ENCODE measurements around the gene CSGALNACT2.
"Not testable (repeated sequence)": the region's sequence is repeated elsewhere in the genome, so short reads cannot be mapped to it uniquely, and the experiment has no call there.

CSGALNACT2 gene

DNA sequence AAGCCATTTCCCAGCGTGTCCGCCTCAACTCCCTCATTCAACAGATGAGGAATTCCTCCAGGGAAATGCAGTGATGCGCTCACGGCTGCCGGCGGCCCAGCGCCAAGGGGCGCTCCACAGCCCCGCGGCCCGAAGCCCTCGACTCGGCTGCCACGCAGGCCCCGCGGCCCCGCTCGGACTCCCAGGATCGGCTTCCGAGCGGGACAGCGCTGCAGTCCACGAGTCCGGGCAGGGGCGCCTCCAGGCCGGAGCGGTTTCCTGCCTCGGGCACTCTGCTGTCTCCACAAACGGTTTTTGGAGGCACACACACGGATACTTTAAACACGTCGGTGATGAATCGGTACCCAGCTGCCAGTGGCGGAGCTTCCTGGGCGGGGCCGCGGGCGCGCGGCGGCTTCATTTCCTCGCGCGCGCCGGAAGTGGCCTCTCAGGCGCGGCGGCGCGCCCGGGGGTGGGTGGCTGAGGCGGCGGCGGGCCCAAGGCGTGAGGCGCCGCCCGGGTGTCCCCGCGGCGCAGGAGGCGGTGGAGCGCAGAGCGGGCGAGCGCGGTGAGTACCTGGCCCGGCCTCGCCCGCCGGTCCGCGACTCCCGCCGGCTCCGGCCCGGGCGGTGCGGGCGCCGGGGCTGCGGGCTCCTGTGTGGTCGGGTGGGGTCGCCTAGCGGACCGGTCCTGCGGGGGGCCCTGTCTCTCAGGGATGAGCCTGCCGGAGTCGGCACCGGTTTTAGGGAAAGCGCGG is at the start of gene CSGALNACT2:
Gene CSGALNACT2, plus strand, starts transcription at position 425 of the 736 bp plus-strand sequence. CDS start 16,705 bp downstream, outside the sequence.
- peak; percentile 78 for FAIRE-seq
- peak; percentile 97 for DNase-seq (ENCODE audit: low spot score)

DNA sequence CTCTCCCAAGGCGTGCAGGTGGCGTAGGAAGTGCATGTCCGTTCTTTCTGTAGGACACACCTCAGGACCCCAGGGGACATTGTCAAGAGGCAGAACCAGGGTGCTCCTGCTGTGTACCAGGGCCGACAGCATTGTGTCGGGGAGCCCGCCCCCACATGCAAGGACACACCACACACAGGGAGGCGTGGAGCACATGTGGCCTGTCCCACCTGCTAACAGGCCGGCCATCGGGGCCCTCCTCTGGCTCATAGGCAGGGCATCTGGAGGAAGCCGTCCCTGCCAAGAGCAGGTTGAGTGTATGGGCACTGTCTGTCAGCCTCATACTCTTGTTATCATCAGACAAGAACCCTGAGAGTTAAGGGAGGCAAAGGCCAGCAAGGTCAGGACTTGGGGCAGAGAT is 48.7 kb upstream of the CSGALNACT2 start:
- peak; percentile 77 for FAIRE-seq
- no peak for DNase-seq (ENCODE audit: low spot score)

- DNase-seq (ENCODE audit: low spot score) (no peak), FAIRE-seq (peak; percentile 50)
Measured at GRCh38 chr10:43090188-43090587, 48.1 kb upstream of the CSGALNACT2 start.

- DNase-seq (ENCODE audit: low spot score): no peak
- peak; percentile 44 for FAIRE-seq
Measured at GRCh38 chr10:43090664-43091063, 47.6 kb upstream of the CSGALNACT2 start.

- peak; percentile 40 for FAIRE-seq
Measured at GRCh38 chr10:43091846-43092245, 46.4 kb upstream of the CSGALNACT2 start.

GRCh38 chr10:43093423-43094076 is 44.7 kb upstream of the CSGALNACT2 start:
- peak; percentile 50 for FAIRE-seq
- DNase-seq (ENCODE audit: low spot score): peak; percentile 56

More at GRCh38 chr10:43091846-43092245, 46.4 kb upstream of the CSGALNACT2 start:
- no peak for DNase-seq (ENCODE audit: low spot score)

DNA sequence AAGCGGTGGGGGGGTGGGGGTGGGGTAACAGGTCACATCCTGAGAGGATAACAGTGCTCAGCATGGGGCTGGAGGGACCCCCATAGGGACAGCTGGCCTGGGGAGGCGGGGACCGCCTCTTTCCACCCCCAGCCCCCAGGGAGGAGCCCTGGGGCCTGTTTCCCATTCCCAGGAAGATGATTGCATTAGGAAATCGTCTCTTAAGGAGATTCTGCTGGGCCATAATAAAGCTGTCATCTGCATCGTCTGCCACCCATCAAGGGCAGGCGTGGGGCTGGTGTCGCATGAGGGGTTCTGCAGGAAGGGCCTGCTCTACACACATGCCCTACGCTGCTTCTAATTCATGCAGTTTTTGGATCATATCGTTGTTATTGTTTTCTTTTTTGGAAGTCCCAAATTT is 44.2 kb upstream of the CSGALNACT2 start:
- peak; percentile 85 for FAIRE-seq
- DNase-seq (ENCODE audit: low spot score): no peak

DNA sequence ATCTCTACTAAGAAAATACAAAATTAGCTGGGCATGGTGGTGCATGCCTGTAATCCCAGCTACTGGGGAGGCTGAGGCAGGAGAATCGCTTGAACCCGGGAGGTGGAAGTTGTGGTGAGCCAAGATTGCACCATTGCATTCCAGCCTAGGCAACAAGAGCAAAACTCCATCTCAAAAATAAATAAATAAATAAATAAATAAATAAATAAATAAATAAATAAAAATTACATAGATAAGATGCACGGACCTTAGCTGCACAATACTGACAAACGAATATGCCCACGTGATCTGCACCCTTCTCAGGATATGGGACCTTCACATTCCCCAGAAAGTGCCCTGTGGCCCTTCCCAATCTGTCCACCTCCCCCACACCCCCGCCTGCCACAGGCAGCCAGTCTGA is 38.9 kb upstream of the CSGALNACT2 start:
- DNase-seq (ENCODE audit: low spot score): not testable (repeated sequence)
- FAIRE-seq: peak; percentile 82

GRCh38 chr10:43099928-43100327 is 38.3 kb upstream of the CSGALNACT2 start:
- DNase-seq (ENCODE audit: low spot score) (no peak), FAIRE-seq (no peak)

- DNase-seq (ENCODE audit: low spot score): no peak
- no peak for FAIRE-seq
Measured at GRCh38 chr10:43100366-43100765, 37.9 kb upstream of the CSGALNACT2 start.

- no peak for DNase-seq (ENCODE audit: low spot score)
- FAIRE-seq: peak; percentile 71
Measured at GRCh38 chr10:43102063-43102828, 36.0 kb upstream of the CSGALNACT2 start.

- peak; percentile 99 for FAIRE-seq
- DNase-seq (ENCODE audit: low spot score): peak; percentile 98
Measured at GRCh38 chr10:43105102-43105955, 32.9 kb upstream of the CSGALNACT2 start.

- no peak for DNase-seq (ENCODE audit: low spot score)
- no peak for FAIRE-seq
Measured at GRCh38 chr10:43105956-43106229, 32.4 kb upstream of the CSGALNACT2 start.

DNA sequence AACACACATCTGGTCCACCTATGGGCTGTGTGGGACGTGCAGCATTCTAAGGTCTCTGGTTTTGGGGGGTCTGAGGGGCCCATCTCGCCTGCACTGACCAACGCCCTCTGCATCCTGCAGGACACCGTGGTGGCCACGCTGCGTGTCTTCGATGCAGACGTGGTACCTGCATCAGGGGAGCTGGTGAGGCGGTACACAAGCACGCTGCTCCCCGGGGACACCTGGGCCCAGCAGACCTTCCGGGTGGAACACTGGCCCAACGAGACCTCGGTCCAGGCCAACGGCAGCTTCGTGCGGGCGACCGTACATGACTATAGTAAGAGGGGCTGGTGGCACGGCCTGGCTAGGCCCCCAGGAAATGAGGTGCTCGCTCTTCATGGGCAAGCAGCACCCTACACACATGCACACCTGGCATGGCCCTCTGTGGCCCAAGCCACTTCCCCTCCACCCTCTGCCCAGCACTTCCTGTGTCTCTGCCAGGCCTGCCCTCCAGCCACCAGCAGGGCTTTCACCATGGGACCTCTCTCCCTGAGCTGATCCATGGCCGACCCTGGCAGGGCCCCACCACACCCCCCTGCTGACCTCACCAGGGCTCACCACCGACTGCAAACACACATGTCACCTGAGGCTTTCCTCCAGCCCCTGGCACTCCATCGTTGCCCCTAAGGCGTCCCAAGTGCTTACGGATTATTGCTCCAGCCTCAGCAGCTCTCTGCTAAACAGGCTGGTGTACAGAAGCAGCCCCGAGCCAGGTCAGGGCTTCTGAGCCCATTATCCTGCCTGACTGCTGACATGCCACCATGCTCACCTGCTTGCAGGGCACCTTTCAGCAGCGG is 31.8 kb upstream of the CSGALNACT2 start:
- FAIRE-seq (peak; percentile 50), DNase-seq (ENCODE audit: low spot score) (no peak)

GRCh38 chr10:43108951-43109350 is 29.3 kb upstream of the CSGALNACT2 start:
- no peak for FAIRE-seq
- no peak for DNase-seq (ENCODE audit: low spot score)

DNA sequence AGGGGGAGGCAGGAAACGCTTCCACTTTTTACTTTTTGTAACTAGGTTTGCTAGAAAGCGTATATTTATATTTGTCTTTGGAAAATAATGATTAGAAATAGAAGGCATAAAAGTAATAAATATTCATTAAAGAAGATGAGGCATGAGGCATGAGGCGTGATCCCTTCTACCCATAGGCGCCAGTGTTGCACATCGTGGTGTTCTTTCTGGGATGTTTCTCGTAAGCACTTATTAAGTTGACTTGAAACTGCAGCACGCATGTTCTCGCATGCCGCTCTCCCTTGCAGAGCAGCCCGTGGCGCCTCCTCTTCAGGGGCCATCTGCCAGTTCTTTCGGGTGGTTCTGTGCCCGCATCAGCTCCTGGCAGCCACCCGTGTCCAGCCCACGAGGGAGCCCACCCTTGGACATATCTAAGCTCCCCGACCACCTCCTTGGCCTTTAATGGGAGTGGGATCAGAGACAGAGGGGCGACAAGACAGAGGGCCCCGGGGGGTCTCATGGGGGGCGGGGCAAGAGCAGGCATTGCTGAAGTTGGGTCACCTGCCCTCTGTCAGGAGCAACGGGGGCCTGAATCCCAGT is 28.5 kb upstream of the CSGALNACT2 start:
- DNase-seq (ENCODE audit: low spot score): no peak
- peak; percentile 20 for FAIRE-seq

DNA sequence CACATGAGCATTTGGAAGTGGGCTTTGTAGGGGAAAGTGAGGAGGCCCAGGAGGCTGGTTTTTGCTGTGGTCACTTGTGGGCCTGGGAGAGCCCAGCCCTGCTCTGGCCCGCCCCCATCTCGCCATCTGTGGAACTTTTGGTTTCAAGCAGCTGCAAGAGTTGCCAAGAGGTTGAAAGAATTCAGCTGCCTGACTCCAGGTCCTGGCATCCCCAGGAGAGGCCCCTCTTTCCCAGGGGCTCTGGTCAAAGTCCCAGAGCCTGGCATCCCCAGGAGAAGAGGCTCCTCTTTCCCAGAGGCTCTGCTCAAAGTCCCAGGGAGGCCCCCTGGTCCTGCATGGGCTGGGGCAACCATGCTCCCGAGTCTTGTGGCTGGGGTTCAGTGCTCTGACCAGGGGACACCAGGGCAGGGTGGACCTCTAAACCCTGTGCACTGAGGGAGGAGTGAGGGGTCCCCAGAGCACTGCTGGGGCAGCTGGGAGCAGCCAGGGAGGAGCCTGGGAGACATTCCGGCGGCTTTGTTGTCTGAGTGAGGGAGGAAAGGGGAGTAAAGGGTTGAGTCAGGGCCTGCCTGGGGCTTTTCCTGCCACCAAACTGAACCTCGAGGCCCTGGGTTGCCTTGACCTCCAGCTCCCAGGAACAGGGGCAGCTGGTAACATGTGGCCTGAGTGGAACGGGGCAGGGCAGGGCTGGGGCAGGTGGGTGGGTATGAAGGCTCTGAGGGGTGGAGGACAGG is 27.7 kb upstream of the CSGALNACT2 start:
- DNase-seq (ENCODE audit: low spot score): no peak
- peak; percentile 48 for FAIRE-seq

DNA sequence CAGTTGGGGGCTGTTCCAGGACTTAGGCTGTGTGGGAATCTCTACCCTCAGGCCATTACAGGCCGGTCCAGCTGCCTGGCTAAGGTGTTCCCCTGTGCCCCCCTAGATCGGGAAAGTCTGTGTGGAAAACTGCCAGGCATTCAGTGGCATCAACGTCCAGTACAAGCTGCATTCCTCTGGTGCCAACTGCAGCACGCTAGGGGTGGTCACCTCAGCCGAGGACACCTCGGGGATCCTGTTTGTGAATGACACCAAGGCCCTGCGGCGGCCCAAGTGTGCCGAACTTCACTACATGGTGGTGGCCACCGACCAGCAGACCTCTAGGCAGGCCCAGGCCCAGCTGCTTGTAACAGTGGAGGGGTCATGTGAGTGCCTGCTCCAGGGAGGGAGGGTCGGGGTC is 27.1 kb upstream of the CSGALNACT2 start:
- FAIRE-seq (peak; percentile 20), DNase-seq (ENCODE audit: low spot score) (no peak)

GRCh38 chr10:43111921-43112607 is 26.2 kb upstream of the CSGALNACT2 start:
- no peak for DNase-seq (ENCODE audit: low spot score)
- FAIRE-seq: peak; percentile 55
